GM18870 (cell line): ENCODE measurements around the gene LRIG3.
"Not testable (repeated sequence)": the region's sequence is repeated elsewhere in the genome, so short reads cannot be mapped to it uniquely, and the experiment has no call there.

Experiments used
- ATAC-seq: cut with Tn5 transposase; IDR thresholded peaks from one replicate; pipeline ENCODE4 v1.9.1; 2021; ENCODE audit warnings: moderate library complexity; ENCODE audit not compliant: unreplicated experiment

LRIG3 gene

GRCh38 chr12:58860788-58861240, 59.5 kb downstream of the LRIG3 start:
- ATAC-seq, result no peak

GRCh38 chr12:58860056-58860787, 60.1 kb downstream of the LRIG3 start:
- no peak for ATAC-seq

- ATAC-seq, result no peak
Measured at GRCh38 chr12:58858030-58858429, 62.3 kb downstream of the LRIG3 start.

- not testable (repeated sequence) for ATAC-seq
Measured at GRCh38 chr12:58857206-58857605, 63.1 kb downstream of the LRIG3 start.

- not testable (repeated sequence) for ATAC-seq
Measured at GRCh38 chr12:58855630-58856029, 64.7 kb downstream of the LRIG3 start.

- ATAC-seq, result no peak
Measured at GRCh38 chr12:58850826-58851225, 69.5 kb downstream of the LRIG3 start.

- ATAC-seq, result no peak
Measured at GRCh38 chr12:58847901-58848600, 72.3 kb downstream of the LRIG3 start.

GRCh38 chr12:58844161-58844560, 76.1 kb downstream of the LRIG3 start:
- ATAC-seq, result no peak

- ATAC-seq, result no peak
Measured at GRCh38 chr12:58841058-58841798, 79.1 kb downstream of the LRIG3 start.

- no peak for ATAC-seq
Measured at GRCh38 chr12:58833853-58834252, 86.5 kb downstream of the LRIG3 start.

- ATAC-seq, result no peak
Measured at GRCh38 chr12:58832920-58833319, 87.4 kb downstream of the LRIG3 start.
